Lower lobe of right lung (tissue), 2 donors: ENCODE data around the gene SPAG5. TPM values are rescaled to one million over a fixed set of nuclear protein-coding genes. Genes with fewer than 3 reads are reported as not detected.

ENCODE experiments used
- ATAC-seq, 2 donors: fragments of 200-7000 bp; cut with Tn5 transposase; one replicate each; pipeline ENCODE4 v1.9.1; 2020 to 2022; ENCODE audit warnings: mild to moderate bottlenecking in 2 of 2, moderate library complexity in 2 of 2
- DNase-seq: peaks from one replicate; pipeline ENCODE4 v3.0.0-alpha.2; 2020
- H3K27ac ChIP-seq: fragments of 200-600 bp; one replicate; pipeline ENCODE4 v1.8.0; 2022
- H3K27me3 ChIP-seq: fragments of 200-600 bp; one replicate; pipeline ENCODE4 v1.8.0; 2022; ENCODE audit warnings: low read depth
- H3K36me3 ChIP-seq: fragments of 200-600 bp; one replicate; pipeline ENCODE4 v1.8.0; 2022; ENCODE audit warnings: mild to moderate bottlenecking
- H3K4me1 ChIP-seq: fragments of 200-600 bp; one replicate; pipeline ENCODE4 v1.8.0; 2022
- H3K4me3 ChIP-seq: fragments of 200-600 bp; one replicate; pipeline ENCODE4 v1.8.0; 2022; ENCODE audit warnings: mild to moderate bottlenecking
- H3K9me3 ChIP-seq: fragments of 200-600 bp; one replicate; pipeline ENCODE4 v1.8.0; 2022
- CTCF ChIP-seq: fragments of 200-600 bp; IDR thresholded peaks from one replicate; pipeline ENCODE4 v1.8.0; 2022; ENCODE audit warnings: antibody characterized with exemption, mild to moderate bottlenecking
- intact Hi-C: fragments of 100-400 bp; cut with DNase I; formaldehyde crosslinking; loops from one replicate; pipeline ENCODE4 v1.11.0; 2022
- long read RNA-seq: library from polyadenylated mRNA; unstranded; transcript quantifications from one replicate; pipeline ENCODE4 v2.0.0, GENCODE V29; 2021
- total RNA-seq: library from RNA; stranded (reverse); fragmentation: NEBNext Ultra II Directional; extraction: Animal tissue kit (Norgen Biotek cat#: 25700); gene quantifications from one replicate; pipeline ENCODE4 v1.2.1, GENCODE V29; 2021
- donor health status: DM: no; HTN: yes; CAD: no; lungs with severe emphysema.

Gene SPAG5
- 4.9 TPM for total RNA-seq
- long read RNA-seq, full-length matches to known transcripts = 3 of 3 reads
- long read RNA-seq, partial matches to known transcripts = 0 of 3 reads
- long read RNA-seq, other reads (novel, unspliced or antisense) = 0 of 3 reads

GRCh38 chr17:28598799-28599310 lies at the start of gene SPAG5:
SPAG5 (minus strand) TSS chr17:28599025; CDS start chr17:28598946, 79 bp downstream.
- H3K9me3 ChIP-seq = no peaks in the 10 kb centered on the region
- ATAC-seq (peak; percentile 99 to 100), DNase-seq (peak; percentile 95)
- H3K4me3 ChIP-seq = peak within 1 kb of the TSS; percentile 62
- intact Hi-C loops = no loop called here
- peak within 1 kb of the TSS; percentile 90 for H3K27ac ChIP-seq
- peaks cover 16% of the 10 kb centered on the region for H3K4me1 ChIP-seq
- TF ChIP-seq CTCF = no peak
- no peaks in the 10 kb centered on the region for H3K27me3 ChIP-seq
- no peaks in the 10 kb centered on the region for H3K36me3 ChIP-seq

- peak overlapping the region; percentile 95 for H3K27ac ChIP-seq
- TF ChIP-seq CTCF = no peak
- peaks cover 41% of the 10 kb centered on the region for H3K4me1 ChIP-seq
- ATAC-seq (no peak), DNase-seq (no peak)
- H3K36me3 ChIP-seq = peaks cover 54% of the 10 kb centered on the region
- peak overlapping the region; percentile 88 for H3K4me3 ChIP-seq
- H3K27me3 ChIP-seq = no peaks in the 10 kb centered on the region
- H3K9me3 ChIP-seq = no peaks in the 10 kb centered on the region
- intact Hi-C loops = no loop called here
Measured at GRCh38 chr17:28646039-28646754, 47.4 kb upstream of the SPAG5 start.

GRCh38 chr17:28645576-28645939 lies 46.7 kb upstream of the SPAG5 start:
- intact Hi-C loops = no loop called here
- peak overlapping the region; percentile 95 for H3K27ac ChIP-seq
- no peak for ATAC-seq
- DNase-seq = no peak
- no peaks in the 10 kb centered on the region for H3K27me3 ChIP-seq
- no peaks in the 10 kb centered on the region for H3K9me3 ChIP-seq
- H3K4me3 ChIP-seq = peak overlapping the region; percentile 88
- peaks cover 41% of the 10 kb centered on the region for H3K4me1 ChIP-seq
- TF ChIP-seq CTCF = no peak
- H3K36me3 ChIP-seq = peaks cover 54% of the 10 kb centered on the region

GRCh38 chr17:28644787-28645575 lies 46.2 kb upstream of the SPAG5 start, which contains the start of gene BLTP2:
BLTP2 (minus strand) TSS chr17:28645158; CDS start chr17:28645056, 102 bp downstream.
- intact Hi-C loops = no loop called here
- ATAC-seq = peak; percentile 99

More at GRCh38 chr17:28644787-28645575, 46.2 kb upstream of the SPAG5 start, which contains the start of gene BLTP2:
- Histone ChIP-seq H3K9me3 (no peaks in the 10 kb centered on the region), H3K4me1 (peaks cover 41% of the 10 kb centered on the region), H3K36me3 (peaks cover 56% of the 10 kb centered on the region), H3K4me3 (peak within 1 kb of the TSS; percentile 88), H3K27me3 (no peaks in the 10 kb centered on the region), H3K27ac (peak within 1 kb of the TSS; percentile 95)
- TF ChIP-seq CTCF = no peak
- DNase-seq = peak; percentile 98
